Activated CD8-positive, alpha-beta memory T cell treated with anti-CD3 and anti-CD28 coated beads, Interleukin-2, amount 10 ng/mL, durations not matched to agents 7 days and 5 days (primary cell): ENCODE data around the gene ZFAND2B. TPM values are rescaled to one million over a fixed set of nuclear protein-coding genes. Genes with fewer than 3 reads are reported as not detected.

Experiments used
- ATAC-seq: fragments of 150-1000 bp; cut with Tn5 transposase; one replicate; pipeline ENCODE4 v1.10.0; 2021; ENCODE audit warnings: moderate library complexity
- CTCF ChIA-PET: fragments of 350-600 bp; sonication (Branson Sonifier 250); formaldehyde crosslinking; loops from one replicate; lab custom pipeline; 2021; ENCODE audit warnings: antibody characterized with exemption; lab: Charles Lee
- DNase-seq: peaks from one replicate; pipeline ENCODE4 v3.0.0-alpha.2; 2020
- H3K27ac Mint-ChIP-seq: one replicate; pipeline ENCODE4 v1.8.0; 2021; ENCODE audit warnings: mild to moderate bottlenecking, mixed read lengths
- H3K27me3 Mint-ChIP-seq: one replicate; pipeline ENCODE4 v1.8.0; 2021; ENCODE audit warnings: mixed read lengths
- H3K36me3 Mint-ChIP-seq: one replicate; pipeline ENCODE4 v1.8.0; 2021; ENCODE audit warnings: mild to moderate bottlenecking, mixed read lengths
- H3K4me1 Mint-ChIP-seq: one replicate; pipeline ENCODE4 v1.8.0; 2021; ENCODE audit warnings: mixed read lengths
- H3K4me3 Mint-ChIP-seq: one replicate; pipeline ENCODE4 v1.8.0; 2021; ENCODE audit warnings: mild to moderate bottlenecking, moderate library complexity, mixed read lengths
- H3K9me3 Mint-ChIP-seq: one replicate; pipeline ENCODE4 v1.8.0; 2022; ENCODE audit warnings: low read depth, mixed read lengths
- total RNA-seq, 2 experiments: library from RNA; stranded (reverse); gene quantifications; one replicate each; pipeline ENCODE4 v1.2.3, GENCODE V29; 2021

The ZFAND2B gene, protein sequence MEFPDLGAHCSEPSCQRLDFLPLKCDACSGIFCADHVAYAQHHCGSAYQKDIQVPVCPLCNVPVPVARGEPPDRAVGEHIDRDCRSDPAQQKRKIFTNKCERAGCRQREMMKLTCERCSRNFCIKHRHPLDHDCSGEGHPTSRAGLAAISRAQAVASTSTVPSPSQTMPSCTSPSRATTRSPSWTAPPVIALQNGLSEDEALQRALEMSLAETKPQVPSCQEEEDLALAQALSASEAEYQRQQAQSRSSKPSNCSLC
- total RNA-seq, result 10 to 100 TPM; 60.2 to 60.6 TPM

DNA sequence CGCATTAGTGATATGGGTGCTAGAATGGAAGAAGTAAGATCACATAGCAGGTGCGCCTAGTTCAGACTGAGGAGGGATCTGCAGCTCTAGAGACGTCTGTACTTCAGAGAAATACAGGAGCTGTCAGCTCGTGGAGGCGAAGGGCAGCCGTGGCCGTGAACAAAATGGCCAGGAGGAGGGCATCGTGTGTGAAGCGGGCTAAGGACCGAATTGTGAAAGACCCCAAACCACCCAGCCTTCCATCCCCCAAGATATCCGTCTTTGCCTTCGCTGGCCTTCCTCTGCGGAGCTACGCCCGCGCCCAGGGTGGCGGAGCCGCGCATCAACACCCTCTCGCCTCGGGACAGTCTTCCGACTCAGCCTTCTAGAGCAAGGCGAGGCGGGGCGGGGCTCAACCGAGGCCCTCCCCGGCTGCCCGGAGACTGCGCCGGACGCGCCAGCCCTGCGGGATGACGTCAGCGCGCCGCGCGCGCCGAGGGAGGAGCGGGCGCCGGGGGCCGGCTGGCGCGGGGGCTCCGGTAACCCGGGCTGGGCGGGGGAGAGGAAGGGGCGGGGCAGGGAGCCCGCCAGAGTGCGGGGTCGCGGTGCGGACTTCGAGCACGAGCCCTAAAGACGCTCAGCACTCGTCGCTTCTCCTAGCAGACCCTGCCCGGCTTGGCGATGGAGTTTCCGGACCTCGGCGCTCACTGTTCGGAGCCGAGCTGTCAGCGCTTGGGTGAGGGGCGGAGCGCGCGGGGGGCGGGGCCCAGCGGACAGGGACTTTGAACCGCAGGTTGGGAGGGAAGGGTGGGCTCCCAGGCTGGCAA, at the start of gene ZFAND2B:
Gene ZFAND2B (plus strand): TSS at position 455 of the 806 bp plus-strand sequence. CDS start 206 bp downstream, at position 661.
- Mint-ChIP-seq H3K27ac (peak within 1 kb of the TSS; percentile 93), H3K4me1 (peaks cover 53% of the 10 kb centered on the region), H3K36me3 (peaks cover 26% of the 10 kb centered on the region), H3K27me3 (no peaks in the 10 kb centered on the region), H3K4me3 (peak within 1 kb of the TSS; percentile 81), H3K9me3 (peaks cover 5% of the 10 kb centered on the region)
- DNase-seq (peak; percentile 96), ATAC-seq (peak; percentile 95)
- CTCF ChIA-PET, result interaction anchor here (0.6 to 6.9 kb wide), 15 partner anchors 10 to 89 kb away, joined by 3 to 65 read pairs (median 6); partner anchors contain the start of genes ABCB6, CNPPD1, DNAJB2 and NHEJ1

DNA sequence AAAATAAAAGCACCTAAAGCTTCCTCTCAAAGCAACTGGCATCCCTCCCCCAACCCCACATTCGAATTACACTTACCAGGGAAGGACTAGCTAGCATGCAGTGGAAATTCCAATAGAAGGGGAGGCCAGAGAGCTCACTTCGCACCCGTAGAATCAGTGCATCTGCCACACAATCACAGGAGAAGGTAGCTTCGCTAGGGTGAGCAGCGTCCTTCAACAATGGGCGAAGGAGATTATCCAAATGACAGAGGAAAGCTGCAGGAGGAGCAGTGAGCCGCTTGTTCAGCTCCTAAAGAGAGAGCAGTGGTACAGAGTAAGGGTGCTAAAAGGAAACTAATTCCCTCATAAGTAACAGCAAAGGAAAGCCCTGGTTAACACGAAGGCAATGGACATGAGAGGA, 49.2 kb upstream of the ZFAND2B start:
- H3K27me3 Mint-ChIP-seq, result no peaks in the 10 kb centered on the region
- CTCF ChIA-PET, result interaction anchor here (0.8 to 10.1 kb wide), 15 partner anchors 8 to 136 kb away, joined by 3 to 150 read pairs (median 10); partner anchors contain the start of genes CNPPD1, DNAJB2, GLB1L and IHH
- H3K27ac Mint-ChIP-seq, result no peak overlapping the region
- DNase-seq, result no peak
- H3K36me3 Mint-ChIP-seq, result peaks cover 13% of the 10 kb centered on the region
- peaks cover 19% of the 10 kb centered on the region for H3K4me1 Mint-ChIP-seq
- no peak overlapping the region for H3K4me3 Mint-ChIP-seq
- no peaks in the 10 kb centered on the region for H3K9me3 Mint-ChIP-seq
- ATAC-seq, result no peak

DNA sequence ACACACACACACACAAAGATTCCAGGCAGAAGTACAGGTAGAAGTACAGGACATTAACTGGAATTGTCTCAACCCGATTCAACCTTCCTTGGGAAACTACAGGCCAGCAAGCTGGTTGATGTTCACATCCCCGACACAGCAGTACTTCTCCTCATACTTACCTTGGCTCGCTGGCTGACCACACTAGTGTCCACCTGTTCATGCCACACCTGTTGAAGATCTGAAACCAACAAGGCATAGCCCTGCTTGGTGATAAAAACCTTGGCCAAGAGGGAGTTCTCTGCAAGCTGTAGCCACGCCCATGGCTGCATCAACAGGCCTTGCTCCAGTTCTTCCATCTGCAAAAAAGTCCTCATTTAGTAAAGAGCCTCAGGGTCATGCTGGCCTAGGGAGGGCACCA, 48.6 kb upstream of the ZFAND2B start:
- no peak for DNase-seq
- Mint-ChIP-seq H3K9me3 (no peaks in the 10 kb centered on the region), H3K36me3 (peaks cover 13% of the 10 kb centered on the region), H3K27ac (no peak overlapping the region), H3K4me3 (no peak overlapping the region), H3K27me3 (no peaks in the 10 kb centered on the region), H3K4me1 (peaks cover 19% of the 10 kb centered on the region)
- no peak for ATAC-seq
- CTCF ChIA-PET, result interaction anchor here (1.0 to 10.1 kb wide), 15 partner anchors 10 to 178 kb away, joined by 3 to 150 read pairs (median 19); partner anchors contain the start of genes CNPPD1, GLB1L, IHH and SLC23A3

DNA sequence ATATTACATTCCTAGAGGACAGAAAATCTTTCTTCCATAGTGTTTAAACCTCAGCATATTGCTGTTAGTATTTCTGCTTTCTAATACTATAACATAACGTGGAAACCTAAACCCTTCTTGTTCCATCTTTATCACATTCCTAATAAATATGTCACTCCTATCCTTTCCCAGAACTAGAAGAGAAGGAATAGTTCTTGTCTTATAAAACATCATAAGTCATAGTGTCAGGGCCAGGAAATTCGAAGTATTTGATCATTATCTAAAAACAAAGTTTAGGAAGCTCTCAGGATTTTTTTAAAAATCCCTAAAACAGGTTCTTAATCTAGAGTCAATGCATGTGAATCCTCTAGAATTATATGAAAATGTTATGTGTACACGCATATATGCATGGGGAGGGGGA, 48.0 kb upstream of the ZFAND2B start:
- H3K27me3 Mint-ChIP-seq, result no peaks in the 10 kb centered on the region
- DNase-seq, result no peak
- ATAC-seq, result no peak
- no peak overlapping the region for H3K27ac Mint-ChIP-seq
- H3K4me3 Mint-ChIP-seq, result no peak overlapping the region
- no peaks in the 10 kb centered on the region for H3K9me3 Mint-ChIP-seq
- H3K4me1 Mint-ChIP-seq, result peaks cover 19% of the 10 kb centered on the region
- H3K36me3 Mint-ChIP-seq, result peaks cover 13% of the 10 kb centered on the region
- CTCF ChIA-PET, result interaction anchor here (0.7 to 10.1 kb wide), 25 partner anchors 10 to 224 kb away, joined by 3 to 150 read pairs (median 5); partner anchors contain the start of genes ABCB6, ANKZF1, ATG9A and CNPPD1

DNA sequence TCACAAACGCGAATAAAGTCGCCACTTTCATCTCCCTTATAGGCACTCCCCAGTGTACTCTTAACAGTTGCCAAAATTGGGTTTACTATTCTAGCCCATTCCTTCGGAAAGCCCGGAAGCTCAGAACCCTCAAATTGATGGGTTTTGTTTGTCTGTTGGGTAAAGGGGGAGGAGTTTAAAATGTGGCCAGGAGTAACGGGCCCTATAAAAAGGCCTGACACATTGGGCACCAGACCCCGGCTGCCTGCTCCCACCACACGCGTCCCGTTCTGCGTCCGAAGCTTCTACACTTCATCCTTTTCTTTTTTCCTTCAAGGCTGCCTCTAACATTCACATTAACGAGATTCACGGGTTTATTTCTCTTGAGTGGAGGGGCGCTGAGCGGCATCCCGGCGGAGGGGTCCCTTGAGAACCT, 46.8 kb upstream of the ZFAND2B start:
- Mint-ChIP-seq H3K27me3 (no peaks in the 10 kb centered on the region), H3K9me3 (no peaks in the 10 kb centered on the region), H3K4me3 (peak overlapping the region; percentile 80), H3K36me3 (peaks cover 13% of the 10 kb centered on the region), H3K27ac (peak overlapping the region; percentile 93), H3K4me1 (peaks cover 19% of the 10 kb centered on the region)
- CTCF ChIA-PET, result interaction anchor here (0.7 to 10.1 kb wide), 36 partner anchors 11 to 222 kb away, joined by 3 to 150 read pairs (median 4); partner anchors contain the start of genes ABCB6, ANKZF1, ATG9A and CNPPD1
- DNase-seq (no peak), ATAC-seq (no peak)

DNA sequence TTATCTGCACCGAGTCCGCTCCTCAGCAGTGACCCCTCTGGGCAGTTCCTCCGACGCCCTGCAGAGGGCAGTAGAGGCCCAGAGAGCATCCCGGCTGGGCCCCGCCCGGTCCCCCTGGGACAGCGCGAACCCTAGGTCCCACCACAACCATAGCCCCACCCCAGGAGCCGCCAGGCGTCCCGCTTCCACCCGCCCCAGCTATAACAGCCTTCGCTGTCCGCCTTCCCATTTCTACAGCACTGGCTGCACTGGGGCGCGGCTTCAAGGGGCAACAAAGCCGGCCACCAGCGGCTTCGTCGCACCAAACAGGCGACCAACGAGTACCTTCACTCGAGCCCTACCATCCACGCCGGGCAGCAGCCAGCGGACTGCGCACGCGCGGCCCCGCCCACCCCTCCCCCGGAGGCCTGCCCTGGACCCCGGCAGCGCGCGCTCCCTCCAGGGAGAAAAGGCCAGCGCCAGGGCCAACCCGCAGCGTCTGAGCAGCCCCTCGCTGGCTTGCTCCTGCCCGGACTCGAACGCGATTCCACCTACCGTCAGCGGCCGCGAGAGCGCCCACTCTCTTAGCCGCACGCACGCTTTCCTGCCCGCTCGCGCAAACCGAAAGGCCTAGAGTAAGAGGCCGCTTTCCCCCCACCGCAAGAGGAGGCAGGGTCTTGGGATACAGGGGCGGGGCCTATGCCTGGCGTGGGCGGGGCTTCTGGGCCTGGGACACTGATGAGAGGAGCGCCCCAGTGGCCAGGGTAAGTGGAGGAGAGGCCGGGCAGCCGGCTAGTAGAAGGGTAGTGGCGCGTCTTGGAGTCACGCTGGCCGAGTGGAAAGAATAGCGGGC, 46.2 kb upstream of the ZFAND2B start, which contains the start of gene NHEJ1:
Gene NHEJ1 (minus strand): TSS at position 630 of the 832 bp plus-strand sequence. CDS start 2,453 bp downstream, outside the sequence.
- Mint-ChIP-seq H3K9me3 (no peaks in the 10 kb centered on the region), H3K4me3 (peak within 1 kb of the TSS; percentile 80), H3K4me1 (peaks cover 19% of the 10 kb centered on the region), H3K27ac (peak within 1 kb of the TSS; percentile 93), H3K36me3 (peaks cover 13% of the 10 kb centered on the region), H3K27me3 (no peaks in the 10 kb centered on the region)
- peak; percentile 96 for DNase-seq
- peak; percentile 87 for ATAC-seq
- CTCF ChIA-PET, result interaction anchor here (0.6 to 10.1 kb wide), 28 partner anchors 13 to 153 kb away, joined by 3 to 150 read pairs (median 5); partner anchors contain the start of genes ABCB6, ANKZF1, ATG9A and CNPPD1

DNA sequence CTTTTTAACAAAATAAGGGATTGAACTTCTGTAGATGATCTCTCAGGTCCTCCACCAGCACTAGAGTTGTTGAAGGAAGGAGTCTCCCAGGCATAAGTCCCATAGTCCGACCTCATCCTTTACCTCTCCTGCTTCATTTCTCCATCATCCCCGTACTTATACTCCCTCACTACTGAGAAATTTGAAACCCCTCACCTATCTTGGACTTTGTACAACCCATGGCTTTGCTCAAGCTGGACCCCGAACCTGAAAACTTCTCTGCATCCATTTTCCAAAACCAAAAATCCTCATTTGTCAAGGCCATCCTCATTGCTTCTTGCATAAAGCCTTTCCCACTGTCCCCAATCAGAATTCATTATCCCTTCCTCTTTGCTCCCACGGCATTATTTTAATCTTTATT, 45.5 kb upstream of the ZFAND2B start:
- peak overlapping the region; percentile 93 for H3K27ac Mint-ChIP-seq
- peaks cover 19% of the 10 kb centered on the region for H3K4me1 Mint-ChIP-seq
- CTCF ChIA-PET, result interaction anchor here (1.0 to 10.1 kb wide), 4 partner anchors 9 to 132 kb away, joined by 3 to 150 read pairs (median 4); partner anchors contain the start of gene SLC23A3
- no peak for DNase-seq
- H3K4me3 Mint-ChIP-seq, result peak overlapping the region; percentile 80
- no peaks in the 10 kb centered on the region for H3K9me3 Mint-ChIP-seq
- H3K36me3 Mint-ChIP-seq, result peaks cover 15% of the 10 kb centered on the region
- no peaks in the 10 kb centered on the region for H3K27me3 Mint-ChIP-seq
- ATAC-seq, result no peak

DNA sequence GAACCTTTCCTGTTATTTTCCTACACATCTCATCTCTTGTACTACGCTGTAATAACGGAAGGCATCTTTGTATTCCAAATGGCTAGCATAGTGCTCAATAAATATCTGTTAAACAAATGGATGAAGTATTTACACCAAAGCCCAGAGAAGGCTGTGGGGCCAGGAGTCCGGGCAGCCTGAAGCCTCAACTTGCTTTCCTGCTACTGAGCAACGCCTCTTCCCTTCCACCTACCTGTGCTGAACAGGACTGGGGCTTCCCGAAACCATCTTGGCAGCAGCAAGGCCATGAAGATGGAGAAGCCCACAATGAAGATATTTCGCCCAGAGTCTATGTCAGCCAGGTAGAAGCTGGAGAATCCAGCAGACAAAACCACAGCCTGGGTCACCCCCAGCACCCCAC, 43.4 kb upstream of the ZFAND2B start:
- DNase-seq (no peak), ATAC-seq (no peak)
- no peaks in the 10 kb centered on the region for H3K9me3 Mint-ChIP-seq
- CTCF ChIA-PET, result interaction anchor here (0.6 to 1.8 kb wide), 5 partner anchors 8 to 132 kb away, joined by 3 to 6 read pairs (median 4); partner anchors contain the start of gene CNPPD1
- no peak overlapping the region for H3K27ac Mint-ChIP-seq
- H3K4me1 Mint-ChIP-seq, result peaks cover 17% of the 10 kb centered on the region
- no peak overlapping the region for H3K4me3 Mint-ChIP-seq
- no peaks in the 10 kb centered on the region for H3K27me3 Mint-ChIP-seq
- peaks cover 6% of the 10 kb centered on the region for H3K36me3 Mint-ChIP-seq

DNA sequence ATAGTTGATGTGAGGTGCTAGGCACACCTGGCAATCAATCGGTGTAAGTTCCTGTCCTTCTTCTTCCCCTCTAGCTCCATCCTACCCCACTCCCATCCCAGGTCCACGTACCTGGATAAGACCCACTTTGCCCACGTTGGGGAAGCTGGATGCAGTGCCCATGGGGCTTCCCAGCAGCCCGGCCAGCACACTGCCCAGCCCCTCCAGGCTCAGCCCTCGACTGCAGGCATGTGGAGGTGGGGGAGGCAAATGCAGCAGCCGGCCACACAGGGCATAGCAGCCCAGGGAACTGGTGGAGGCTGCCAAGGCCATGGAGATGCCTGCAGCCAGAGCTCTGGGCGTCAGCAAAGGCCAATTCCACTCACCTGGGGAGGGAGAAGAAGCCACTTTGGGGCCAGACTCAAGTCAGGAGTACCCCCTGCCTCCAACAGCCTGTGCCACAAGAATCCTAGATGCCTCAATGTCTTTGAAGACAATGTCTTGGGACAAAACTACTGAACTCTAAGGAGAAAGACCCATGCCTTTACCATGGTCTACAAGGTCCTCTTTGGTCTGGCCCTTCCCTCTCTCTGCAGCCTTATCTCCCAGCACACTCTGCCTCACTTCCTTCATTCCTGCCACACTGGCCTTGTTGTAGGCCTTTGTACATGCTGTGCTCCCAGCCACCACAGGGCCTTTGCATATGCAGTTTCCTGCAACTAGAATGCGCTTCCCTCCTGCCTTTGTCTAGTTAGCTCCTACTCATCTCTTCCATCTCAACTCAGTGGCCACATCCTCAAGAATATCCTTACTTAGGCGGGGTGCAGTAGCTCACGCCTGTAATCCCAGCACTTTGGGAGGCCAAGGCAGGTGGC, 41.3 kb upstream of the ZFAND2B start:
- Mint-ChIP-seq H3K36me3 (peaks cover 6% of the 10 kb centered on the region), H3K27me3 (no peaks in the 10 kb centered on the region), H3K4me1 (peaks cover 16% of the 10 kb centered on the region), H3K9me3 (no peaks in the 10 kb centered on the region), H3K4me3 (no peak overlapping the region), H3K27ac (no peak overlapping the region)
- ATAC-seq (no peak), DNase-seq (no peak)
- CTCF ChIA-PET, result interaction anchor here (0.6 to 1.8 kb wide), 7 partner anchors 8 to 130 kb away, joined by 3 to 8 read pairs (median 4); partner anchors contain the start of gene CNPPD1

DNA sequence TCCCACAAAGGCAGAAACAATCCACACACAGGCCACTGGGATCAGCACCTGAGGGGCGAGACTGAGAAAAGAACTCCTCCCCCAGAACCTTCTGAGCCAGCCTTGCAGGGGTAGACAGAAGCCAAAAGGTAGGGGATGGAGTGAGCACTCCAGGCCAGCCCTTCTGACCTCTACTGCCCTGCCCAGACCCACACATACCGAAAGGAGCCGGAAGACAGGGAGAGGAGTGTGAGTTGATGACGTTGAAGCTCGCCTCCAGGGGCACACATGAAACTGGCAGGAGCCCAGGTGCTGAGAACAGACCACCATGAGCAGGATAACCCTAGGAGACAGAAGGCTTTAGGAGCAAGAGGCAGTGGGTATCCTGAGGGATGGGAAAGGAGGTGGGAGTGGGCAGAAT, 38.6 kb upstream of the ZFAND2B start:
- Mint-ChIP-seq H3K4me3 (no peak overlapping the region), H3K36me3 (peaks cover 18% of the 10 kb centered on the region), H3K4me1 (peaks cover 14% of the 10 kb centered on the region), H3K9me3 (no peaks in the 10 kb centered on the region), H3K27ac (no peak overlapping the region), H3K27me3 (no peaks in the 10 kb centered on the region)
- ATAC-seq (no peak), DNase-seq (no peak)
- CTCF ChIA-PET, result no interaction called here

DNA sequence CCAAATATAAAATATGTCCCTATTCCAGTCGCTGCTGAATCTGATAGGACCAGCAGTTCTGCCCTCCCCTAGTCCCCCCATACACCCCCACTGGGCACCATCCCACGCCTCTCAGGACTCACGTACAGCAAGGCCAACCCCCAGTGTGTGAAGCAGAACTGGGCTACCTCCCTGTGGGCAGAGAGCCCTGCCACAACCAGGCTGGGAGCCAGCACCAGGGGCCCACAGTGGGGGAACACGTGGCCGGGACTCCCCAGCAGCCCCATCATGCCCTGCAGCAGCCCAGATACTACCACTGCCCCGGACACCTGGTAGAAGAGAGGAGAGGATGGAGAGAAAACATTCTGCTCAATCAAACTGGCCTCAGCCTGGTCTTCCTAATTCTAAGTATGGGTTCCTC, 38.1 kb upstream of the ZFAND2B start:
- Mint-ChIP-seq H3K9me3 (no peaks in the 10 kb centered on the region), H3K27ac (no peak overlapping the region), H3K4me3 (no peak overlapping the region), H3K4me1 (peaks cover 14% of the 10 kb centered on the region), H3K27me3 (no peaks in the 10 kb centered on the region), H3K36me3 (peaks cover 22% of the 10 kb centered on the region)
- ATAC-seq (no peak), DNase-seq (no peak)
- CTCF ChIA-PET, result interaction anchor here (6.1 kb wide), 1 partner anchor 38 kb away, joined by 65 read pairs; the partner anchor contains the start of gene ZFAND2B
